ENCODE results near the gene PKP4.

The PKP4 gene

GRCh38 chr2:158457826-158458616 is 1.3 kb downstream of the PKP4 start:
- Histone ChIP-seq H4K20me1 (ENCODE audit: insufficient read depth) (peaks cover 33% of the 10 kb centered on the region), H2AFZ (ENCODE audit: low read depth) (peak overlapping the region; percentile 78), H3K27me3 (ENCODE audit: insufficient read depth, low read depth) (no peaks in the 10 kb centered on the region), H3K9ac (peak overlapping the region; percentile 94), H3K36me3 (ENCODE audit: insufficient read depth) (no peaks in the 10 kb centered on the region), H3K4me3 (IDR thresholded peaks at IDR 0.05; ENCODE audit: insufficient read depth, low read depth, low read length) (peak overlapping the region; percentile 97), H3K79me2 (ENCODE audit: insufficient read depth, low read depth) (peaks cover 58% of the 10 kb centered on the region), H3K4me1 (ENCODE audit: low read depth, poor library complexity, severe bottlenecking) (peaks cover 49% of the 10 kb centered on the region), H3K4me2 (peak overlapping the region; percentile 86), H3K27ac (peak overlapping the region; percentile 91)
- TF ChIP-seq CTCF (conservative IDR thresholded peaks at IDR 0.05; ENCODE audit: low read depth, low read length) = peak; percentile 32

- no peaks in the 10 kb centered on the region for H3K27me3 ChIP-seq (ENCODE audit: insufficient read depth, low read depth)
- H4K20me1 ChIP-seq (ENCODE audit: insufficient read depth) = peaks cover 38% of the 10 kb centered on the region
- H2AFZ ChIP-seq (ENCODE audit: low read depth) = peak overlapping the region; percentile 78; the same call in 1 of the 2 replicates
- peaks cover 63% of the 10 kb centered on the region for H3K79me2 ChIP-seq (ENCODE audit: insufficient read depth, low read depth)
- H3K4me3 ChIP-seq (IDR thresholded peaks at IDR 0.05; ENCODE audit: insufficient read depth, low read depth, low read length) = peak overlapping the region; percentile 96
- TF ChIP-seq CTCF (conservative IDR thresholded peaks at IDR 0.05; ENCODE audit: low read depth, low read length) = no peak
- peaks cover 54% of the 10 kb centered on the region for H3K4me1 ChIP-seq (ENCODE audit: low read depth, poor library complexity, severe bottlenecking)
- H3K9ac ChIP-seq = peak overlapping the region; percentile 94; the same call in 1 of the 2 replicates
- H3K4me2 ChIP-seq = peak overlapping the region; percentile 86
- H3K27ac ChIP-seq = peak overlapping the region; percentile 91; the same call in 1 of the 2 replicates
- H3K36me3 ChIP-seq (ENCODE audit: insufficient read depth) = no peaks in the 10 kb centered on the region
Observed at GRCh38 chr2:158458617-158458920, 1.8 kb downstream of the PKP4 start.

GRCh38 chr2:158459161-158460003 is 2.6 kb downstream of the PKP4 start:
- Histone ChIP-seq H3K4me1 (ENCODE audit: low read depth, poor library complexity, severe bottlenecking) (peaks cover 62% of the 10 kb centered on the region), H3K9ac (no peak overlapping the region), H3K27ac (no peak overlapping the region), H3K36me3 (ENCODE audit: insufficient read depth) (no peaks in the 10 kb centered on the region), H3K79me2 (ENCODE audit: insufficient read depth, low read depth) (peaks cover 71% of the 10 kb centered on the region), H4K20me1 (ENCODE audit: insufficient read depth) (peaks cover 45% of the 10 kb centered on the region), H3K4me3 (IDR thresholded peaks at IDR 0.05; ENCODE audit: insufficient read depth, low read depth, low read length) (no peak overlapping the region), H2AFZ (ENCODE audit: low read depth) (no peak overlapping the region), H3K27me3 (ENCODE audit: insufficient read depth, low read depth) (no peaks in the 10 kb centered on the region), H3K4me2 (peak overlapping the region; percentile 86)
- no peak for TF ChIP-seq CTCF (conservative IDR thresholded peaks at IDR 0.05; ENCODE audit: low read depth, low read length)

- peak overlapping the region; percentile 86 for H3K4me2 ChIP-seq
- peaks cover 63% of the 10 kb centered on the region for H3K4me1 ChIP-seq (ENCODE audit: low read depth, poor library complexity, severe bottlenecking)
- peaks cover 84% of the 10 kb centered on the region for H3K79me2 ChIP-seq (ENCODE audit: insufficient read depth, low read depth)
Observed at GRCh38 chr2:158460632-158461297, 4.0 kb downstream of the PKP4 start.

More at GRCh38 chr2:158460632-158461297, 4.0 kb downstream of the PKP4 start:
- Histone ChIP-seq H3K36me3 (ENCODE audit: insufficient read depth) (no peaks in the 10 kb centered on the region), H3K27me3 (ENCODE audit: insufficient read depth, low read depth) (no peaks in the 10 kb centered on the region), H3K4me3 (IDR thresholded peaks at IDR 0.05; ENCODE audit: insufficient read depth, low read depth, low read length) (no peak overlapping the region), H4K20me1 (ENCODE audit: insufficient read depth) (peaks cover 55% of the 10 kb centered on the region), H3K27ac (no peak overlapping the region), H2AFZ (ENCODE audit: low read depth) (no peak overlapping the region), H3K9ac (no peak overlapping the region)
- TF ChIP-seq CTCF (conservative IDR thresholded peaks at IDR 0.05; ENCODE audit: low read depth, low read length) = no peak; the same call in 1 of the 2 replicates
